B cell (primary cell): ENCODE data around the gene PEBP1. TPM values are rescaled to one million over a fixed set of nuclear protein-coding genes. Genes with fewer than 3 reads are reported as not detected.

Experiments used
- ATAC-seq: fragments of 200-7000 bp; cut with Tn5 transposase; one replicate; pipeline ENCODE4 v1.10.0; 2021; ENCODE audit warnings: low read depth, mild to moderate bottlenecking, moderate number of reproducible peaks, moderate library complexity
- CTCF ChIA-PET: fragments of 350-600 bp; sonication (Branson Sonifier 250); formaldehyde crosslinking; loops from one replicate; lab custom pipeline; 2021; ENCODE audit warnings: antibody characterized with exemption, inconsistent platforms; lab: Charles Lee
- POLR2A ChIA-PET: fragments of 350-600 bp; sonication (Branson Sonifier 250); formaldehyde crosslinking; loops from one replicate; lab custom pipeline; 2021; ENCODE audit warnings: antibody characterized with exemption; lab: Charles Lee
- DNase-seq: peaks from one replicate; pipeline ENCODE4 v3.0.0; 2013
- H2AFZ ChIP-seq: 2 replicates; pipeline ENCODE4 v1.6.1; 2012; ENCODE audit warnings: mild to moderate bottlenecking, low read depth, low read length; ENCODE audit not compliant: insufficient read depth, poor library complexity, severe bottlenecking
- H3K27ac ChIP-seq, 2 donors: 1 replicate in 1 of 2; 2 replicates in 1 of 2; pipeline ENCODE4 v1.5.1; 2012 to 2013; ENCODE audit warnings: low read length in 2 of 2, mild to moderate bottlenecking in 2 of 2, moderate library complexity in 1 of 2
- H3K27me3 ChIP-seq, 4 experiments: fragments of 200-600 bp in 1 of 4; sonication (generic) in 1 of 4; replicated peaks in 1 of 4; 1 replicate in 2 of 4; 2 replicates in 2 of 4; pipeline versions ENCODE4 v1.6.1 to v1.7.0; 2013 to 2016; ENCODE audit warnings: low read length in 3 of 4, mild to moderate bottlenecking in 2 of 4, mixed read lengths in 1 of 4, moderate library complexity in 1 of 4; ENCODE audit not compliant: insufficient read depth in 4 of 4, control insufficient read depth in 3 of 4; ENCODE audit errors: control extremely low read depth in 1 of 4
- H3K36me3 ChIP-seq, 2 experiments: replicated peaks in 1 of 2; 1 replicate in 1 of 2; 2 replicates in 1 of 2; pipeline versions ENCODE4 v1.6.1 to v1.7.1; 2013; ENCODE audit warnings: low read length in 1 of 2; ENCODE audit not compliant: insufficient read depth in 2 of 2, control insufficient read depth in 1 of 2; ENCODE audit errors: control extremely low read depth in 1 of 2, extremely low read depth in 1 of 2
- H3K4me1 ChIP-seq, 2 donors: fragments of 200-600 bp in 1 of 2; sonication (generic) in 1 of 2; 1 replicate in 1 of 2; 2 replicates in 1 of 2; pipeline versions ENCODE4 v1.5.1 to v1.6.1; 2013 to 2017; ENCODE audit warnings: low read length in 2 of 2; ENCODE audit not compliant: control insufficient read depth in 2 of 2, insufficient read depth in 2 of 2
- H3K4me2 ChIP-seq: replicated peaks from 2 replicates; pipeline ENCODE3; 2012; ENCODE audit warnings: mild to moderate bottlenecking, low read depth, low read length; ENCODE audit not compliant: poor library complexity, severe bottlenecking
- H3K4me3 ChIP-seq, 5 experiments: fragments of 200-600 bp in 1 of 5; sonication (generic) in 1 of 5; 1 replicate in 3 of 5; 2 replicates in 2 of 5; pipeline versions ENCODE4 v1.5.1 to v1.7.0; 2011 to 2016; ENCODE audit warnings: low read length in 4 of 5, mild to moderate bottlenecking in 4 of 5, low read depth in 2 of 5, control low read depth in 1 of 5, moderate library complexity in 1 of 5; ENCODE audit not compliant: insufficient read depth in 1 of 5; ENCODE audit errors: control extremely low read depth in 1 of 5, extremely low read depth in 1 of 5
- H3K79me2 ChIP-seq: fragments of 200-600 bp; sonication (generic); one replicate; pipeline ENCODE4 v1.6.0; 2016; ENCODE audit warnings: low read length; ENCODE audit not compliant: control insufficient read depth, insufficient read depth
- H3K9ac ChIP-seq: fragments of 200-600 bp; sonication (generic); 2 replicates; pipeline ENCODE4 v1.6.1; 2017; ENCODE audit warnings: mild to moderate bottlenecking, low read length, moderate library complexity
- H3K9me3 ChIP-seq, 3 donors: one replicate each; pipeline versions ENCODE4 v1.6.1 to v1.7.1; 2013; ENCODE audit warnings: low read length in 2 of 3; ENCODE audit not compliant: control insufficient read depth in 2 of 3, insufficient read depth in 1 of 3; ENCODE audit errors: control extremely low read depth in 1 of 3
- H4K20me1 ChIP-seq: 2 replicates; pipeline ENCODE4 v1.6.0; 2012; ENCODE audit warnings: mild to moderate bottlenecking, low read length; ENCODE audit not compliant: insufficient read depth, control insufficient read depth, poor library complexity, severe bottlenecking
- H3K27ac Mint-ChIP-seq: one replicate; pipeline ENCODE4 v1.8.0; 2021; ENCODE audit warnings: mixed read lengths
- H3K27me3 Mint-ChIP-seq: one replicate; pipeline ENCODE4 v1.8.0; 2021; ENCODE audit warnings: mixed read lengths
- H3K4me1 Mint-ChIP-seq: one replicate; pipeline ENCODE4 v1.8.0; 2021; ENCODE audit warnings: mixed read lengths
- H3K4me3 Mint-ChIP-seq: one replicate; pipeline ENCODE4 v1.8.0; 2021; ENCODE audit warnings: mixed read lengths
- H3K9me3 Mint-ChIP-seq: one replicate; pipeline ENCODE4 v1.8.0; 2022; ENCODE audit warnings: mixed read lengths; ENCODE audit not compliant: insufficient read depth
- EZH2 ChIP-seq: IDR thresholded peaks from 2 replicates; pipeline ENCODE4 v1.6.1; 2012; ENCODE audit warnings: borderline replicate concordance, low read depth, mild to moderate bottlenecking, moderate library complexity, low read length; ENCODE audit not compliant: insufficient read depth, poor library complexity, severe bottlenecking
- WGBS: methylation state at CpG from one replicate; pipeline ENCODE4 v1.1.5; 2013; ENCODE audit warnings: missing lambda C conversion rate; ENCODE audit not compliant: insufficient coverage; 5-methylcytosine and 5-hydroxymethylcytosine counted together
- intact Hi-C: fragments of 100-400 bp; cut with micrococcal nuclease; formaldehyde crosslinking; loops from one replicate; pipeline ENCODE4 v1.10.0; 2022
- polyA plus RNA-seq: library from polyadenylated mRNA; depleted of rRNA; stranded (reverse); fragments of >200 nt; gene quantifications from 2 replicates; pipeline ENCODE4 v1.2.3, GENCODE V29; 2012
- total RNA-seq, 2 donors: library from RNA; stranded (reverse); fragments of 120-200 nt in 1 of 2; gene quantifications; 1 replicate in 1 of 2; 2 replicates in 1 of 2; pipeline versions ENCODE4 v1.2.3 to v1.2.4, GENCODE V29; 2013 to 2022
- TF ChIP-seq, protein P1 (sequence below): fragments of 200-600 bp; IDR thresholded peaks from one replicate; pipeline ENCODE4 v1.8.0; 2022; ENCODE audit warnings: antibody characterized with exemption, mild to moderate bottlenecking

Gene PEBP1
- total and polyA plus RNA-seq, 2 donors (not counting 1 experiment from before 2014, with no cell fraction given), result 76.6 to 106 TPM

DNA sequence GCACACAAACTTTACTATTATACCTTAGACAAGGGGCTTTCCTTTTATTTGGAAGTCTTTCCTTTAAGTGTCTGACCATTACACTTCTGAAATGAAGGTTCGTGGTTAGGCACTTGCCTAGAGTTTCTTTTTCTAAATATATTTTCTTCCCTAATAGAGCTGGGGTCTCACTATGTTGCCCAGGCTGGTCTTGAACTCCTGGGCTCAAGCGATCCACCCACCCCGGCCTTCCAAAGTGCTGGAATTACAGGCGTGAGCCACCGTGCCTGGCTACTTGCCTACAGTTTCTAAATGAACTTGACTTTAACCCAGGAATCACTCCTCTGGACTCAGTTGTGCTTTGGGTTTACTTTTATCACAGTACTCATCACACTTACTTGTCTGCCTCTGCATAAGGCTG, 57.6 kb downstream of the PEBP1 start:
- ChIA-PET CTCF (interaction anchor here (0.9 to 1.6 kb wide), 2 partner anchors 11 to 184 kb away, joined by 3 to 7 read pairs; no protein-coding TSS in a partner anchor), POLR2A (no interaction called here)
- Mint-ChIP-seq H3K4me1 (no peaks in the 10 kb centered on the region), H3K27me3 (no peaks in the 10 kb centered on the region), H3K27ac (no peak overlapping the region), H3K4me3 (no peak overlapping the region), H3K9me3 (no peaks in the 10 kb centered on the region)
- Histone ChIP-seq H3K36me3 (peaks cover 15 to 49% of the 10 kb centered on the region in 2 experiments), H3K27me3 (no peaks in the 10 kb centered on the region), H3K27ac (no peak overlapping the region), H3K4me3 (no peak overlapping the region), H3K9ac (no peak overlapping the region), H3K4me1 (no peaks in the 10 kb centered on the region), H4K20me1 (no peaks in the 10 kb centered on the region), H3K9me3 (no peaks in the 10 kb centered on the region), H3K4me2 (no peak overlapping the region), H3K79me2 (no peaks in the 10 kb centered on the region), H2AFZ (no peak overlapping the region)
- DNase-seq (no peak), ATAC-seq (no peak)
- intact Hi-C loops, result no loop called here
- 92% methylated on average over 4 of the region's 5 CpGs for WGBS
- TF ChIP-seq, protein P1, sequence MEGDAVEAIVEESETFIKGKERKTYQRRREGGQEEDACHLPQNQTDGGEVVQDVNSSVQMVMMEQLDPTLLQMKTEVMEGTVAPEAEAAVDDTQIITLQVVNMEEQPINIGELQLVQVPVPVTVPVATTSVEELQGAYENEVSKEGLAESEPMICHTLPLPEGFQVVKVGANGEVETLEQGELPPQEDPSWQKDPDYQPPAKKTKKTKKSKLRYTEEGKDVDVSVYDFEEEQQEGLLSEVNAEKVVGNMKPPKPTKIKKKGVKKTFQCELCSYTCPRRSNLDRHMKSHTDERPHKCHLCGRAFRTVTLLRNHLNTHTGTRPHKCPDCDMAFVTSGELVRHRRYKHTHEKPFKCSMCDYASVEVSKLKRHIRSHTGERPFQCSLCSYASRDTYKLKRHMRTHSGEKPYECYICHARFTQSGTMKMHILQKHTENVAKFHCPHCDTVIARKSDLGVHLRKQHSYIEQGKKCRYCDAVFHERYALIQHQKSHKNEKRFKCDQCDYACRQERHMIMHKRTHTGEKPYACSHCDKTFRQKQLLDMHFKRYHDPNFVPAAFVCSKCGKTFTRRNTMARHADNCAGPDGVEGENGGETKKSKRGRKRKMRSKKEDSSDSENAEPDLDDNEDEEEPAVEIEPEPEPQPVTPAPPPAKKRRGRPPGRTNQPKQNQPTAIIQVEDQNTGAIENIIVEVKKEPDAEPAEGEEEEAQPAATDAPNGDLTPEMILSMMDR, result no peak
- TF ChIP-seq EZH2, result no peak

DNA sequence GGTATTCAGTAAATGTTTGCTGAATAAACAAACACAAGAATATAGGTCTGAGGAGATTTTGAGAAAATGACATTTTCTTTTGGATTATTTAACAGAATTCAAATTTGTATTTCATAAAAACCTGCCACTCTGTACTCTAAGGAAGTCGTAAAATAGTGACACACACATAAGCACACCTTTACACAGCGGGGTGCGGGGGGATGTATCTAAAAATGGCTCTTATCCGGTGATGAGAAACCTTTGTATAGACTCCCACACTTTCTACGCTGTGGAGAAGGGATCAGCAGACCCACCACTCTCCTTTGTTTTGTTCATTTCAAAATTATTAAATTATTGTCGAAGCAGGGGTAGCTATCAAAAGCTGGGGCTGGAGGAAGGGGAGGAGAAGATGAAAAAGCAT, 58.0 kb downstream of the PEBP1 start:
- intact Hi-C loops, result no loop called here
- POLR2A ChIA-PET, result no interaction called here
- Mint-ChIP-seq H3K27ac (no peak overlapping the region), H3K9me3 (no peaks in the 10 kb centered on the region), H3K4me1 (no peaks in the 10 kb centered on the region), H3K4me3 (no peak overlapping the region), H3K27me3 (no peaks in the 10 kb centered on the region)
- DNase-seq, result no peak
- no peaks in the 10 kb centered on the region for H3K9me3 ChIP-seq
- H4K20me1 ChIP-seq, result no peaks in the 10 kb centered on the region
- no peak overlapping the region for H2AFZ ChIP-seq
- H3K4me1 ChIP-seq, result no peaks in the 10 kb centered on the region
- no peak overlapping the region for H3K9ac ChIP-seq
- no peak overlapping the region for H3K4me2 ChIP-seq
- H3K27me3 ChIP-seq, result no peaks in the 10 kb centered on the region
- ATAC-seq, result no peak
- peaks cover 17 to 50% of the 10 kb centered on the region in 2 experiments for H3K36me3 ChIP-seq
- no peak overlapping the region for H3K4me3 ChIP-seq
- CTCF ChIA-PET, result interaction anchor here (0.9 kb wide), 1 partner anchor 184 kb away, joined by 3 read pairs; no protein-coding TSS in a partner anchor
- TF ChIP-seq EZH2, result no peak
- no peak overlapping the region for H3K27ac ChIP-seq
- no CpG with 5 or more reads among the region's 6 CpGs for WGBS
- H3K79me2 ChIP-seq, result no peaks in the 10 kb centered on the region

Other genes starting within 250 kb of the PEBP1 start
- not detected in 2 replicates for gene KSR2, start 167.1 kb upstream of the PEBP1 start, total RNA-seq
- gene KSR2, start 167.1 kb upstream of the PEBP1 start, polyA plus RNA-seq, result not detected in 2 replicates
- gene RFC5, start 119.4 kb upstream of the PEBP1 start, total RNA-seq, result 15.0 and 22.7 TPM in 2 replicates
- gene RFC5, start 119.4 kb upstream of the PEBP1 start, polyA plus RNA-seq, result 20.0 and 23.2 TPM in 2 replicates
- gene WSB2, start 74.9 kb upstream of the PEBP1 start, total RNA-seq, result 21.4 and 26.8 TPM in 2 replicates
- 11.7 and 12.3 TPM in 2 replicates for gene WSB2, start 74.9 kb upstream of the PEBP1 start, polyA plus RNA-seq
- 2.6 and 6.1 TPM in 2 replicates for gene VSIG10, start 32.1 kb upstream of the PEBP1 start, total RNA-seq
- 0.06 and 0.34 TPM in 2 replicates for gene VSIG10, start 32.1 kb upstream of the PEBP1 start, polyA plus RNA-seq
- 69.6 and 80.4 TPM in 2 replicates for gene TAOK3, start 236.8 kb downstream of the PEBP1 start, total RNA-seq
- gene TAOK3, start 236.8 kb downstream of the PEBP1 start, polyA plus RNA-seq, result 30.0 and 48.3 TPM in 2 replicates
- 53.9 and 55.0 TPM in 2 replicates for gene SUDS3, start 240.4 kb downstream of the PEBP1 start, total RNA-seq
- 12.1 and 22.5 TPM in 2 replicates for gene SUDS3, start 240.4 kb downstream of the PEBP1 start, polyA plus RNA-seq